ENCODE results near the gene MOGAT3. TPM values are rescaled to one million over a fixed set of nuclear protein-coding genes. Genes with fewer than 3 reads are reported as not detected.

Gene MOGAT3
- total RNA-seq, 1 experiment from 2014 or later: 0.81 TPM

GRCh38 chr7:101238226-101239182, 37.7 kb upstream of the MOGAT3 start:
- H3K36me3 Mint-ChIP-seq: peaks cover 4% of the 10 kb centered on the region; the same call in 1 of the 2 replicates
- no peaks in the 10 kb centered on the region for H3K27me3 Mint-ChIP-seq (ENCODE audit: low read depth)
- no peaks in the 10 kb centered on the region for H3K9me3 Mint-ChIP-seq
- POLR2A ChIA-PET: interaction anchor here (0.6 kb wide), 1 partner anchor 82 kb away, joined by 3 read pairs; no protein-coding TSS in a partner anchor
- CTCF ChIA-PET: interaction anchor here (0.6 to 8.0 kb wide), 9 partner anchors 14 to 95 kb away, joined by 3 to 80 read pairs (median 7); partner anchors contain the start of genes PLOD3 and ZNHIT1
- ATAC-seq: no peak
- TF ChIP-seq ZNF219 (CRISPR knock-in tag; IDR thresholded peaks at IDR 0.05; ENCODE audit: borderline replicate concordance): no peak
- TF ChIP-seq FOXK1 (CRISPR knock-in tag; IDR thresholded peaks at IDR 0.05): no peak
- no peak for TF ChIP-seq NR2C2 (CRISPR knock-in tag; IDR thresholded peaks at IDR 0.05)
- TF ChIP-seq TEAD1 (CRISPR knock-in tag; IDR thresholded peaks at IDR 0.05): no peak
- TF ChIP-seq SP1 (CRISPR knock-in tag; conservative IDR thresholded peaks at IDR 0.05): no peak
- no peak for TF ChIP-seq ARID4B (CRISPR knock-in tag; IDR thresholded peaks at IDR 0.05; ENCODE audit: borderline replicate concordance)
- TF ChIP-seq, protein P1, sequence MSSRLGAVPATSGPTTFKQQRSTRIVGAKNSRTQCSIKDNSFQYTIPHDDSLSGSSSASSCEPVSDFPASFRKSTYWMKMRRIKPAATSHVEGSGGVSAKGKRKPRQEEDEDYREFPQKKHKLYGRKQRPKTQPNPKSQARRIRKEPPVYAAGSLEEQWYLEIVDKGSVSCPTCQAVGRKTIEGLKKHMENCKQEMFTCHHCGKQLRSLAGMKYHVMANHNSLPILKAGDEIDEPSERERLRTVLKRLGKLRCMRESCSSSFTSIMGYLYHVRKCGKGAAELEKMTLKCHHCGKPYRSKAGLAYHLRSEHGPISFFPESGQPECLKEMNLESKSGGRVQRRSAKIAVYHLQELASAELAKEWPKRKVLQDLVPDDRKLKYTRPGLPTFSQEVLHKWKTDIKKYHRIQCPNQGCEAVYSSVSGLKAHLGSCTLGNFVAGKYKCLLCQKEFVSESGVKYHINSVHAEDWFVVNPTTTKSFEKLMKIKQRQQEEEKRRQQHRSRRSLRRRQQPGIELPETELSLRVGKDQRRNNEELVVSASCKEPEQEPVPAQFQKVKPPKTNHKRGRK (CRISPR knock-in tag; IDR thresholded peaks at IDR 0.05; ENCODE audit: borderline replicate concordance): no peak
- TF ChIP-seq ZNF232 (CRISPR knock-in tag; IDR thresholded peaks at IDR 0.05): no peak
- no peak for TF ChIP-seq SMAD4 (CRISPR knock-in tag; IDR thresholded peaks at IDR 0.05)
- TF ChIP-seq IRF2 (CRISPR knock-in tag; IDR thresholded peaks at IDR 0.05; ENCODE audit: borderline replicate concordance, low read depth): no peak
- TF ChIP-seq NR1H2 (CRISPR knock-in tag; IDR thresholded peaks at IDR 0.05): no peak
- H3K4me1 Mint-ChIP-seq: peaks cover 22% of the 10 kb centered on the region
- peak overlapping the region; percentile 88 for H3K27ac Mint-ChIP-seq
- no peak overlapping the region for H3K4me3 Mint-ChIP-seq
- DNase-seq (ENCODE audit: low spot score): no peak

DNA sequence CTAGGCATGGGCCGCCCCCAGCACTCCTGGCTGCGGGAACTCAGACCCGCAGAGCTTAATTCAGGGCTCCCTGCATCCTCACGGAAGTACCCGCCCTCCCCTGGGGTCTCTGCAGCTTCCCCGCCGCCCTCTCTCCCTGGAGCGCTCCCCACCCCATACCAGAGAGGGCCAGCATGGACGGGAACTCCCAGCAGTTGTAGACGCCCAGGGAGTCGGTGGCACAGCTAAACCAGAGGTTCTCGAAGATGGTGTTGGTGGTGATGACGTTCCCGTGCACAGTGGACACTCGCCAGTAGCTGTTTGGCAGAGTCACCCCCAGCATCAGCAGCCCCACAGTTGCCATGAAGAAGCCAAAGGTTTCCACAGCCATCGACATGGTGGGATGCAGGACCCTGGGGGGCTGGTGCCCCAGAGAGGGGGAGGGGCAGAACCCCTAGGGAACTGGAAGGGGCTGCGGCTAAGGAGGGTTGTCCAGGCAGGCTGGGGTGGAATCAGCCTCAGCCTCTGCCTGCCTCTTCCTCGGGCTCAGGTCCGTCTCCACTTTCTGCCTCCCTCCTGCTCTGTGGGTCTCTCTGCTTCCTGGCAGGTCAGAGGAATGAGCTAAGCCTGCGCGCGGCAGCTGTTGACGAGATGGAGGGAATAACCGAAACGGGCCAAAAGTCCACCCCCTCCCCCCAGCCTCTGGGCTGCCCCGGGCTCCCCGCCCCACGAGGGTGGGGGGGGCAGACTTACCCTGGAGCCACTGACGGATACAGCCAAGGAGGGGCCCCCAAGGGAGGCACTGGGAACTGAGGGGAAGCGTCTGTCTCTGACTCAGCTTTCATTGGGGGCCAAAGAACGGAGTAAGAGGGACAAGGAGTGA, 36.6 kb upstream of the MOGAT3 start, which contains the start of gene CLDN15:
CLDN15 (minus strand) TSS at position 597 of the 862 bp plus-strand sequence; CDS start at position 376, 221 bp downstream.
- no peak for ATAC-seq
- Mint-ChIP-seq H3K4me3 (no peak within 1 kb of the TSS), H3K9me3 (no peaks in the 10 kb centered on the region), H3K27me3 (ENCODE audit: low read depth) (no peaks in the 10 kb centered on the region), H3K27ac (peak within 1 kb of the TSS; percentile 88), H3K36me3 (peaks cover 4% of the 10 kb centered on the region; the same call in 1 of the 2 replicates), H3K4me1 (peaks cover 26% of the 10 kb centered on the region)
- POLR2A ChIA-PET: interaction anchor here (1.1 kb wide), 1 partner anchor 11 kb away, joined by 3 read pairs; no protein-coding TSS in a partner anchor
- DNase-seq (ENCODE audit: low spot score): no peak
- CTCF ChIA-PET: interaction anchor here (1.2 to 8.0 kb wide), 9 partner anchors 20 to 96 kb away, joined by 3 to 80 read pairs (median 4); partner anchors contain the start of genes PLOD3 and ZNHIT1
- no peak for TF ChIP-seq TEAD4 (CRISPR knock-in tag; IDR thresholded peaks at IDR 0.05)
- no peak for TF ChIP-seq ZNF416 (CRISPR knock-in tag; IDR thresholded peaks at IDR 0.05)
- TF ChIP-seq, protein P2, sequence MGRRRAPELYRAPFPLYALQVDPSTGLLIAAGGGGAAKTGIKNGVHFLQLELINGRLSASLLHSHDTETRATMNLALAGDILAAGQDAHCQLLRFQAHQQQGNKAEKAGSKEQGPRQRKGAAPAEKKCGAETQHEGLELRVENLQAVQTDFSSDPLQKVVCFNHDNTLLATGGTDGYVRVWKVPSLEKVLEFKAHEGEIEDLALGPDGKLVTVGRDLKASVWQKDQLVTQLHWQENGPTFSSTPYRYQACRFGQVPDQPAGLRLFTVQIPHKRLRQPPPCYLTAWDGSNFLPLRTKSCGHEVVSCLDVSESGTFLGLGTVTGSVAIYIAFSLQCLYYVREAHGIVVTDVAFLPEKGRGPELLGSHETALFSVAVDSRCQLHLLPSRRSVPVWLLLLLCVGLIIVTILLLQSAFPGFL (CRISPR knock-in tag; IDR thresholded peaks at IDR 0.05; ENCODE audit: borderline replicate concordance): no peak
- TF ChIP-seq, protein P3, sequence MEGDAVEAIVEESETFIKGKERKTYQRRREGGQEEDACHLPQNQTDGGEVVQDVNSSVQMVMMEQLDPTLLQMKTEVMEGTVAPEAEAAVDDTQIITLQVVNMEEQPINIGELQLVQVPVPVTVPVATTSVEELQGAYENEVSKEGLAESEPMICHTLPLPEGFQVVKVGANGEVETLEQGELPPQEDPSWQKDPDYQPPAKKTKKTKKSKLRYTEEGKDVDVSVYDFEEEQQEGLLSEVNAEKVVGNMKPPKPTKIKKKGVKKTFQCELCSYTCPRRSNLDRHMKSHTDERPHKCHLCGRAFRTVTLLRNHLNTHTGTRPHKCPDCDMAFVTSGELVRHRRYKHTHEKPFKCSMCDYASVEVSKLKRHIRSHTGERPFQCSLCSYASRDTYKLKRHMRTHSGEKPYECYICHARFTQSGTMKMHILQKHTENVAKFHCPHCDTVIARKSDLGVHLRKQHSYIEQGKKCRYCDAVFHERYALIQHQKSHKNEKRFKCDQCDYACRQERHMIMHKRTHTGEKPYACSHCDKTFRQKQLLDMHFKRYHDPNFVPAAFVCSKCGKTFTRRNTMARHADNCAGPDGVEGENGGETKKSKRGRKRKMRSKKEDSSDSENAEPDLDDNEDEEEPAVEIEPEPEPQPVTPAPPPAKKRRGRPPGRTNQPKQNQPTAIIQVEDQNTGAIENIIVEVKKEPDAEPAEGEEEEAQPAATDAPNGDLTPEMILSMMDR (IDR thresholded peaks at IDR 0.05): no peak
- TF ChIP-seq, protein P4, sequence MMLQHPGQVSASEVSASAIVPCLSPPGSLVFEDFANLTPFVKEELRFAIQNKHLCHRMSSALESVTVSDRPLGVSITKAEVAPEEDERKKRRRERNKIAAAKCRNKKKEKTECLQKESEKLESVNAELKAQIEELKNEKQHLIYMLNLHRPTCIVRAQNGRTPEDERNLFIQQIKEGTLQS (CRISPR knock-in tag; conservative IDR thresholded peaks at IDR 0.05): no peak
- 0 out of 2 replicates have a peak, but pooled peaks have one; percentile 34 for TF ChIP-seq PRDM15 (CRISPR knock-in tag; IDR thresholded peaks at IDR 0.05)
- TF ChIP-seq EMX1 (CRISPR knock-in tag; IDR thresholded peaks at IDR 0.05): no peak
